CD4-positive, alpha-beta T cell treated with Interleukin-17A for 4 hours (primary cell): ENCODE data around the gene HAGHL.
A peak's percentile ranks its signal among the peaks of the same experiment; 100 is the strongest.

ENCODE experiments used
- DNase-seq: peaks from one replicate; pipeline ENCODE4 v3.0.0-alpha.2; 2020; ENCODE audit warnings: mixed read lengths

HAGHL gene, protein sequence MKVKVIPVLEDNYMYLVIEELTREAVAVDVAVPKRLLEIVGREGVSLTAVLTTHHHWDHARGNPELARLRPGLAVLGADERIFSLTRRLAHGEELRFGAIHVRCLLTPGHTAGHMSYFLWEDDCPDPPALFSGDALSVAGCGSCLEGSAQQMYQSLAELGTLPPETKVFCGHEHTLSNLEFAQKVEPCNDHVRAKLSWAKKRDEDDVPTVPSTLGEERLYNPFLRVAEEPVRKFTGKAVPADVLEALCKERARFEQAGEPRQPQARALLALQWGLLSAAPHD

DNA sequence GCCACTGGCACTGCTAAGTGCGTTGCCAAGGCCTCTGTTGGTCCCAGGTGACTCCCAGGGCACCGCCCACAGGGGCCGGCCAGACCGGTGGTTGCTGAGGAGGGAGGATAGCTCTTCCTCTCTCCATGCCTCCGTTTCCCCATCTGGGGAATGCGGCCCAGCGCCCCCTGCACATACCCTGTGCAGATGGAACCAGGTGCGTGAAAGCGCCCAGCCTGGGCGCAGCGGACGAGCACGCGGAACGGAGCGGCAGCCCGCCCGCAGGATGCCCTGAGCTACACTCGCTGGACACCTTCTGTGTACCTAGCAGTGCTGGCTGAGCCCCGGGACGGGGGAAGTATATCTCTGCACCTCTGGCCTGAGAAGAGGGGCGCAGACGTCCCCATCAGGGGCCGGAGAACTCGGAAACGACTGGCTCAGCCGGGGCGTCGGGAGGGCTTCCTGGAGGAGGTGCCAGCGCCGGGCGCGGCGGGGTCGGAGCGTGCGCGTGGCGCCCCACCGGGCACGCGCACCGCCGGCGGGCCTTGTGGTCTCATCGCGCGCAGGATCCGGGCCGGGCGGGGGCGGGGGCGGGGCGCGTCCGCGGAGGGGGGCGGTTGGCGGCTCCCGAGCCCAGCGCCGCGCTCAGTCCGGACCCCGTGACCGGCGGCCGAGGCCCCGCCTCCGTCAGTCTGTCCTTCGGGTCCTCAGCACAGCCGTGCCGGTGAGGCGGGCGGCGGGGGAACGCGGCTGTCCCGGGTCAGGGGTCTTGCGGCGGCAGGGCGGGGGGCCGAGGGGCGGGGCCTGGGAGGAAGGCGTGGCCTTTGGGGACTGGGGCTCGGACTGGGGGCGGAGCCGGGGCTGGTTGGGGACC is at the start of gene HAGHL, which contains the start of gene CCDC78:
Gene HAGHL, plus strand, starts transcription at position 669 of the 853 bp plus-strand sequence. CDS start 404 bp downstream, outside the sequence.
Gene CCDC78, minus strand, starts transcription at position 6 of the 853 bp plus-strand sequence. CDS start 76 bp downstream, outside the sequence.
- peak; percentile 83 for DNase-seq

DNA sequence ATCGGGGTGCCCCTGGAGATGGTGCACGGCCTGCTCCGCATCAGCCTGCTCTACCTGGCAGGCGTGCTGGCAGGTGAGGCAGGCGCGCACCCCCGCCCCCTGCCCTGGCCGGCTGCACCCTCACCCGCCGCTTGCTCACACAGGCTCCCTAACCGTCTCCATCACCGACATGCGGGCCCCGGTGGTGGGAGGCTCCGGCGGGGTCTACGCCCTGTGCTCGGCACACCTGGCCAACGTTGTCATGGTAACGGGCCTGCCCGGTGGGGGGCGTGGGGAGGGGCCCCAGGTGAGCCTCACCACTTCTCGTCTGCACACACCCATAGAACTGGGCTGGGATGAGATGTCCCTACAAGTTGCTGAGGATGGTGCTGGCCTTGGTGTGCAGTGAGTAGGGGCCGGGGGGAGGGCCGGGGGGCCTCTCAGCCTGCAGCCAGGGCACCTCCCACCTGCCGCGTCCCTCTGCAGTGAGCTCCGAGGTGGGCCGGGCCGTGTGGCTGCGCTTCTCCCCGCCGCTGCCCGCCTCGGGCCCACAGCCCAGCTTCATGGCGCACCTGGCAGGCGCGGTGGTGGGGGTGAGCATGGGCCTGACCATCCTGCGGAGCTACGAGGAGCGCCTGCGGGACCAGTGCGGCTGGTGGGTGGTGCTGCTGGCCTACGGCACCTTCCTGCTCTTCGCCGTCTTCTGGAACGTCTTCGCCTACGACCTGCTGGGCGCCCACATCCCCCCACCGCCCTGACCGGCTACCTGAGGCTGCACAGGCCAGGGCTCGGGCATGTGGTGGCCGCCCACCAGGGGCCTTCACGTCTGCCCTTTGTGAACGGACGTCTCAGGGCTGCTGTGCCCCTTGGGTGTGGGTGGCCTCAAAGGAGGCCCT is 49.4 kb upstream of the HAGHL start:
- no peak for DNase-seq

DNA sequence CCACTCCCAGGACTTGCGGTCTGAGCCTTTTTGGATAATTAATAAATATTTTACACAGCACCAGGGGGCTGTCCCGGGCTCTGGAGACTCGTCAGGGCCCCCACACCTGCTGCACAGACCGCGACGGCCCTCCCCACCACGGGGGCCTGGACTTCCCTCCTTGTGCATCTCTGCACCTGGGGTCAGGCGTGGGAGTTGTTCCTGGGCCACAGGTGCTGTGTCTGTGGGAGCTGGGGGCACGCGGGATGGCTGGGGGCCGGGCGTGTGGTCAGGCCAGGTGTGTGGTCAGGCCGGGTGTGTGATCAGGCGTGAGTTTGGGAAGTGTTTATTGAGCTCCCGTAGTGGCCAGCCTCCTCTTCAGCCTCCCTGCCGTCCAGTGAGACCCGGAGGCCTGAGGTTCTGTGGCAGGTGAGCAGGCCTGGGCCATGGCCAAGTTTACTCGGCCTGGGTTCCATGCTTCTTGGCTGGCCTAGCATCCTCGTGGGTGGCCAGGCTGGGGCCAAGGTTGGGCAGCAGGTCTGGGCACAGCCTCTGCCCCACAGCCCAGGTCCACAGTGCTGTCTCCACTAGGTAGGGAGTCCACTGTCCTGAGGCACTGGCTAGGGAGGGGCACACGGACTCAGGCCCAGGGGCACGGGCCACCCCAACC is 48.6 kb upstream of the HAGHL start:
- no peak for DNase-seq

DNA sequence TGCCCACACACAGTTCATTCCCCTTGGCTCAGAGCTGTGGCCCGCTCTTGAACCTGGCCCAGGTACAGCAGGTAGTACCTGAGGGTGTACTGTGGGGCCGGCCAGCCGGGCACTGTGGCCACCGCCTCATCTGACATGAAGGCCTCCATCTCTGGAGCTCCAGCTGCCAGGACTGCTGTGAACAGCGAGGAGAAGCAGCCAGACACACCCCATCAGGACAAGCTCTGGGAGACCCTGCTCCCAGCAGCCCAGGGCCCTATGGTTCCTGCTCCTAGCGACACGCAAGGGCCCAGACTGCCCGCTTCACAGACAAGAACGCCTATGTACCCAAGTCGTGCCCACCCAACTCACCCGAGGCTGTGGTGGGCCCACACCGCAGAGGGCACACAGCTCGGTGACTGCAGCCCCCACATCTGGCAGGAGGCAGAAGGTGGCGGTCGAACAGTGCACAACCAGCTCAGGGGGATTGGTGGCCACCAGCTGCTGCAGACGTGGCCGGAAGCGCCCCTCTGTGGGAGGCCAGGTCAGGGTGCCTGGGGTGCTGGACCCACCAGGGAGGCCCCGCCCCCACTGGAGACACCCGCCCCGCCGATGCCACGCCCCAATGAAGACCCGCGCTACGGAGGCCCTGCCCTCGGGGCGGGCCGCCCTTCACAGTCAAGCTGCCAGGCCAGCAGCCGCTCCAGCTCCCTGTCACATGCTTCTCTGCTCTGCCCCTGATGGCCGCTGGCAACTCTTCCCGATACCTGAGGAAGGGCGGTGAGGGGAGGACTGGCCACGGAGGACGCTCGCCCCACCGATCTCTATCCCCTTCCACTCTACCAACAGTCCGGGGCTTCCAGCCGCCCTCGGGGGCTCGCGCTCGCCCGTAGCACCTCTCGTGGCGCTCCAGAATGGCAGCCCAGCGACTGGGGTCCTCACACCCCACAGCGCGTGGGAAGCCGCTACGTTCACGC is 47.8 kb upstream of the HAGHL start:
- DNase-seq = peak; percentile 64

DNA sequence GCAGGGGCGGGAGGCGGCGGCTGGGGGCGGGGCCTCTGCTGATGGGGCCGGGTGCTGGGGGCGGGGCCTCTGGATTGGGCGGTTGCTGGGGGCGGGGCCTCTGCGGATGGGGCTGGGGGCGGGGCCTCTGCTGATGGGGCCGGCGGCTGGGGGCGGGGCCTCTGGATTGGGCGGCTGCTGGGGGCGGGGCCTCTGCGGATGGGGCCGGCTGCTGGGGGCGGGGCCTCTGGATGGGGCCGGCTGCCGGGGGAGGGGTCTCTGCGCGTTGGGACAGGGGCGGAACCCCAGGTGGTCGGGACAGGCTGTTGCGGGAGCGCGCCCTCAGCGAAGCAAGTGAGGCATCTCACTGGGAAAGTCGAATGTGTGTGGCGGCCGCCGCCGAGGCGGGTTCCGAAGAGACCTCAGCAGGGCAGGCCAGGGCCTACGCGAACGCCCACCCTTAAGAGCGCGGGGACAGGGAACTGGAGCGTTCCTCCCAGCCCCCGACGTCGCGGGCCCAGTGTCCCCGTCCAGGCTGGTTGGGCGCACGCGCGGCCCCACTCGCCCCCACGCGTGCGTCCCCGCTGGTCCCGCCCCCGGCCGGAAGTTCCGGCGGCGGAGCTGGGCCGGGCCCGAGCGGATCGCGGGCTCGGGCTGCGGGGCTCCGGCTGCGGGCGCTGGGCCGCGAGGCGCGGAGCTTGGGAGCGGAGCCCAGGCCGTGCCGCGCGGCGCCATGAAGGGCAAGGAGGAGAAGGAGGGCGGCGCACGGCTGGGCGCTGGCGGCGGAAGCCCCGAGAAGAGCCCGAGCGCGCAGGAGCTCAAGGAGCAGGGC is 46.9 kb upstream of the HAGHL start, which contains the start of gene STUB1:
Gene STUB1, plus strand, starts transcription at position 597 of the 811 bp plus-strand sequence. Its CDS starts 116 bp downstream, at position 713.
- peak; percentile 97 for DNase-seq

DNA sequence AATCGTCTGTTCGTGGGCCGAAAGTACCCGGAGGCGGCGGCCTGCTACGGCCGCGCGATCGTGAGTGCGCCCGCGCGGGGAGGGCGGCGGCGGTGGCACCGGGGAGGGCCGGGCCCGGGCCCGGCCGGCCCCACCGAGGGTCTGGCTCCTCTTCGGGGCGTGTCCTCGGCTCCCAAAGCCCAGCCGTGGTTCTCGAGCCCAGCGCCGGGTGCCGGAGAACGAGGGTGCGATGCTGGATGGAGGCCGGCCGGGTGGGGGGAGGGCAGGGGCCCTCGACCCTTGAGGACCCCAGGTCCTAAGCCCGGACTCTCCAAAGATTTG is 46.3 kb upstream of the HAGHL start:
- DNase-seq = no peak

DNA sequence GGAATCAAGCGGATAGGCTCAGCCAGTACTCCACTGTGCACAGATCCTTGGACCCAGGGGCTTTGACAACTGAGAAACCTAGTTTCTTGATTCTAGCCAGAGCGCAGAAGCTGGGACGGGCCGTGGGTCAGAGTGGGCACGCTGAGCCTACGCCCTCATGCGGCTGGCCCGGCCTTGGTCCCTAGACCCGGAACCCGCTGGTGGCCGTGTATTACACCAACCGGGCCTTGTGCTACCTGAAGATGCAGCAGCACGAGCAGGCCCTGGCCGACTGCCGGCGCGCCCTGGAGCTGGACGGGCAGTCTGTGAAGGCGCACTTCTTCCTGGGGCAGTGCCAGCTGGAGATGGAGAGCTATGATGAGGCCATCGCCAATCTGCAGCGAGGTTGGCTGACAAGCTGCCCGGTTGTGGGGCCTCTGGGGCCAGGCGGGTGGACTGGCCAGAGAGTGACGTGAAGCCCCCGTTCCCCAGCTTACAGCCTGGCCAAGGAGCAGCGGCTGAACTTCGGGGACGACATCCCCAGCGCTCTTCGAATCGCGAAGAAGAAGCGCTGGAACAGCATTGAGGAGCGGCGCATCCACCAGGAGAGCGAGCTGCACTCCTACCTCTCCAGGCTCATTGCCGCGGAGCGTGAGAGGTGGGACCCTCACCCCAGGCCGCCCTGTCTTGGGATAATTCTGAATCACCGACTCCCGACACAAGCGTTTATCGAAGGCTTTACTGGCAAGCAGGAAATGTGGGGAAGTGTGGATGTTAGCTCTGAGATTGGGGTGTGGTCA is 45.8 kb upstream of the HAGHL start:
- DNase-seq = no peak

DNA sequence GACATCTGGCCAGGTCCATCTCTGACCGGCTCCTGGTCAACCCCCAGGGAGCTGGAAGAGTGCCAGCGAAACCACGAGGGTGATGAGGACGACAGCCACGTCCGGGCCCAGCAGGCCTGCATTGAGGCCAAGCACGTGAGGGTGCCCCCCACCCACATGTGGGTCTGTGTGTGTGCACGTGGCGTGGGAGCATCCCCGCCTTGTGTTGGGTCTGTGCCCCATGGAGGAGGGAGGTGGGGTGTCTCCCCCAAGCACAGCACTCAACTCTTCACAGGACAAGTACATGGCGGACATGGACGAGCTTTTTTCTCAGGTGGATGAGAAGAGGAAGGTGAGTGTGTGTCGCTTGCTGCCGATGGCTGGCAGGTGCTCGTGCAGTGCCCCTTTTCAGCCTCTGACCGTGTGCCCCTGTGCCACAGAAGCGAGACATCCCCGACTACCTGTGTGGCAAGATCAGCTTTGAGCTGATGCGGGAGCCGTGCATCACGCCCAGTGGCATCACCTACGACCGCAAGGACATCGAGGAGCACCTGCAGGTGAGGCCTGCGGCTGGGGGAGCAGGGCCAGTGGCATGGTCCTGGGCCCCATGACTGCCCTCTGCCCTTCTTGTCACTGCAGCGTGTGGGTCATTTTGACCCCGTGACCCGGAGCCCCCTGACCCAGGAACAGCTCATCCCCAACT is 45.0 kb upstream of the HAGHL start:
- DNase-seq = no peak

DNA sequence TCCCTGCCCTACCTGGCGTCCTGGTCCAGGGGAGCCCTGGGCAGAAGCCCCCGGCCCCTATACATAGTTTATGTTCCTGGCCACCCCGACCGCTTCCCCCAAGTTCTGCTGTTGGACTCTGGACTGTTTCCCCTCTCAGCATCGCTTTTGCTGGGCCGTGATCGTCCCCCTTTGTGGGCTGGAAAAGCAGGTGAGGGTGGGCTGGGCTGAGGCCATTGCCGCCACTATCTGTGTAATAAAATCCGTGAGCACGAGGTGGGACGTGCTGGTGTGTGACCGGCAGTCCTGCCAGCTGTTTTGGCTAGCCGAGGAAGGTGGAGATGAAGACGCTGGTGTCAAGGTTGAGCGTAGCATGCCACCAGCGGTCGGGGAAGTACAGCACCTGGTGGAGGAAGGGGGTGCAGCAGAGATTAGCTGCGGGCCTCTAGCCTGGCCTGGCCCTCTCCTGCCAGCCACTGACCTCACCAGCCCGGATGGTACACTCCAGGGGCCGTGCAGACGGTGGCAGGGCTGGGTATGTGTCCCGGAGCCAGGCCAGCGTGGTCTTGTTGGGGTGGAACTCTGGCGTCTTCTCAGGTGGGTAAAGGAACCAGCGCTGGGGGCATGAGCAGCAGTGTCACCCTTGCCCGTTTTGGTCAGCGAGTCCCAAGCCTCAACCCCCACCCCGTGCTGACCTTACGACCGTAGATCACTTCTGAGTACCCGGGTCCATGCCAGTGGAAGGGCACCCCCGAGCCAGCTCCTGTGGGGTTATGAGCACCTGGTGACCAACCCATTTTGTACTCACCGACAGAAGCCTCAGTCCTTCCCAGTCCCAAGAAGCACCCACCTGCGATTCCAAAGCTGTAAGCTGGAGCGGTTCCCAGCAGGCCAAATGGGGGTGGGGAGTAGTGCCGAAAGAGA is 44.2 kb upstream of the HAGHL start:
- DNase-seq = no peak

DNA sequence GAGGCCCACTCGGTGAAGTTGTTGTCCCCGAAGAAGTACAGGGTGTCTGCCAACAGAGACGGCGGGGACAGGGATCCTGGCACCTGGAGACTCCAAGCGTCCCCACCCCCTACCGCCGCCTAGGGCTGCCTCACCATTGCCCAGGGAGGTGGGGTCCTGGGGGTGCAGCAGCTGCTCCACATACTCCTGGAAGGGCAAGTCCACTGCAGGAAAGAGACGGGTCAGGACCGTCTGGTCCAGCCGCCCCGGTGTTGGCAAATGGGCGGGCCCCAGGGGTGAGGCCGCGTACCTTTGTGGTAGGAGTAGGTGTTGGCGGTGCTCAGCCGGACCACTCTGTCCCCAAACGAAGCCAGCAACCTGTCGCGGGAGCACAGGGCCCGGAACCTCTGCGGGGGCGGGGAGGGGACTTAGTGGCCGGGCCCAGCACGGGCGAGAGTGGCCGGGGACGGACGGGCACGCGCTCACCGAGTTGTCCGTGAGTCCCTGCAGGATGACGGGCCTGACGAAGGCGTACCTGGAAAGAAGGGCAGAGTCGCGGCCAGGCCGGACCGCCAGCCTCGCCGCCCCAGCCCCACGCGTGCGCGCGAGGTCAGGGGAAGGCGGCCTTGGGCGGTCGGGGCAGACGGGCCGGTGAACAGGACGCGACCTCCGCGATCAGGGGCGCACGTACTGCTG is 43.4 kb upstream of the HAGHL start:
- no peak for DNase-seq

DNA sequence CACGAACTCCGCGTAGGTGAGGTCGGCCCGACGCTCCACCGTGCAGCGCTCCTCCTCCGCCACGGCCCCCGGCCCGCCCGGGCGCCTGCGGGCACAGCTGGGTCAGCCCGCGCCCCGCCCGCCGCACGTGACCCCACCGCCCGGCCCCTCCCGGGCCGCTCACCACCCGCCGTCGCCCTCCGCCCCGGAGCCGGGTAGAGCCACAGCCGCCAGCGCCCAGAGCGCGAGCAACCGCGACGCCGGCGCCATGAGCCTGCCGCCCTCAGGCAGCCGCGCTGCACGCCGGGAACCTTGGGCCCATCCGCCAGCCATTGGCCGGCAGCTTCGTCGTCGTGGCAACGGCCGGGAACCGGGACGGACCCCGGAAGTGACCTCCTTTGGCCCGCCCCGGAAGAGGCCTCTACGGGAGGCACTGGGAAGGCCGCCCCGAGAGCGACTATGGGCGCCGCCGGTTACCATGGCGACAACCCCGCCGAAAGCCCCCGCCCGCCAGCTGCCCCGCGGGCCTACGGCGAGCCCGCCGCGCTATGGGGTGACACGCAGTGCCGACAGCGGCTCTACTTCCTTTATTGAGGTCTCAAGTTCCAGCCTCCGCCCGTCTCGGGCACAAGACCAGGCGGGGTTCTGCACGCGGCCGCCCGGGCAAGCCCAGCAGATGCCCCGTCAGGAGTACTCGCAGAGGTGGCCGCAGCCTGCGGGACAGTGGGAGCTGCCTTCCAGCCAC is 42.7 kb upstream of the HAGHL start, which contains the start of gene JMJD8:
Gene JMJD8, minus strand, starts transcription at position 264 of the 724 bp plus-strand sequence. Its CDS starts 15 bp downstream, at position 249.
- DNase-seq = peak; percentile 98

DNA sequence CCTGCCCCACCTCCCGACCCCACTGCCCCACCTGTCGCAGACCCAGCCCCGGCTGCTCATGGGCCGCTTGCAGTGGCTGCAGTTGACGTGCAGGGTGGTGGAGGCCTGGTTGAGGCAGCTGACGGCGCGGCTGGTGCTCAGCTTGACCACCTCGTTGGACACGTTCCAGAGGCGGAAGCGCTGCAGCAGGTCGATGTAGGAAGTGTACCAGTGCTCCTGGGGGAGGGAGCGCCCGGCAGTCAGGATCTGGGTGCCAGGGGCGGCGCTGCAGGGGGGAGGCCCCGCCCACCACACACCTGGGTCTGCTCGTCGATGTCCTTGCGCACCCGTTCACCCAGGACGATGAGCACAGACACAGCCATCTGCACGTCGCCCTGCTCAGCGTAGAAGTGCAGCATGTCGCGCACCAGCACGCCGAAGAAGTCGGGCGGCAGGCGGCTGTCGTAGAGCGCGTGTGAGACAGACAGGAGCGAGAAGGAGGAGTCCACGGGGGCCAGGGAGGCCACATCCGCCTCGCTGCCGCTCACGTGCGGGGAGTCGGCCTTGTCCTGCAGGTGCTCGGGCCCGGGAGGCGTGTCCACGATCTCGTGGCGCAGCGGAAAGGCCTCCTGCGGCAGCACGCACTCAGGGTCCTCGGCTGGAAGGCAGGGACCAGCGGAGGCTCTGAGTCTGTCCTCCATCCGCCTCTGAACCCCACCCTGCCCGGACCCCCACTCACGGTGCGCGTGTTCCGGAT is 41.8 kb upstream of the HAGHL start:
- DNase-seq = no peak

DNA sequence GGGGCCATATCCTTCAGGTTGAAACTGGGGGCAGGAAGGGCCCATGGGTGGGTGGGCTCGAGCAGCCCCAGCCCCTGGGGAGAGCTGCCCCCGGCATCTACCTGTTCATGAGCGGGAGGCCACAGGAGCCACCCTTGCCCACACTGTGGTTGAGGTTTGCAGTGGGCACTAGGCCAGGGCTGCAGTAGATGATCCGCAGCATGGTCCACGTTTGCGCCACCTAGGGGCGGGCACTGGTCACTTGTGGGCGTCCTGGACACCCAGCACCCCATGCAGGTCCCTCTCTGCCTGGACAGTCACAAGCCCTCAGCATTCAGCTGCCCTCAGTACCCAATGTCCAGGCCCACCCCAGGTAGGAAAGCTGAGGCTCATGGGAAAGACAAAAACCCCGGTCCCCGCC is 40.9 kb upstream of the HAGHL start:
- DNase-seq = no peak

DNA sequence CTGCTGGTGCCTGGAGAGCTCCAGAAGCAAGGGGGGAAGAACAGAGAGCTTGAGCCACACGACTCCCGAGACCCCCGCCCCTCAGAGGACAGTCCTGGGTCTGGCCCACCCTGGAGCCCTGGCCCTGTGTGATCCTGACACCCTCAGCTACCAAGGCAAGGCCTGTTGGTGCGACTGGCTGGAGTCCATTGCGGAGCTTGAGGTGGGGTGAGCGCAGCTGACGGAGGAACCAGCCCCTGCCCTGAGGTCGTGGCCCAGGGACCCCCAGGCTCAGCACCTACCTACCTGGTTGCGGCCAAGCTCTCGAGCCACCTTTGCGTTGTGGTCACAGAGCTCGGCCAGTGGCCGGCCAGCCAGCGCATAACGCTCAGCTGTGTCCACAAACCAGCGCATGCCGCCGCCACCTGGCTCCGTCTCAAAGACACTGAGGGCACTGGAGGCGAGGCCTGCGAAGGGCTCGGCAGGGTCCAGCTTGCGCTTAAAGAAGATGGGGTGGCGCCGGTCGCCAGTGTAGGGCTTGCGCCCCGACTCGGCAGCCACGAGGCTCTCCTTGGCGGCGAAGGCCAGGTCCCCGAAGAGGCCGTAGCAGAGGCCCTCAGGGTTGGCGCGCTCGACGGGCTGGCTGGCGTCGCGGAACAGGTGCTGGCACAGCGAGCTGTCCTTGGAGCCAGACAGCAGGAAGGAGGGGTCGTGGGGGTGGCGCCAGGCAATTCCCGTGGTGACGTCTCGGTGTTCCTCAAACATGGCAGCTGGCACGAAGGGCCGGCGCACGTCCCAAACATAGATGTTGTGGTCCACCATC is 40.2 kb upstream of the HAGHL start:
- no peak for DNase-seq

DNA sequence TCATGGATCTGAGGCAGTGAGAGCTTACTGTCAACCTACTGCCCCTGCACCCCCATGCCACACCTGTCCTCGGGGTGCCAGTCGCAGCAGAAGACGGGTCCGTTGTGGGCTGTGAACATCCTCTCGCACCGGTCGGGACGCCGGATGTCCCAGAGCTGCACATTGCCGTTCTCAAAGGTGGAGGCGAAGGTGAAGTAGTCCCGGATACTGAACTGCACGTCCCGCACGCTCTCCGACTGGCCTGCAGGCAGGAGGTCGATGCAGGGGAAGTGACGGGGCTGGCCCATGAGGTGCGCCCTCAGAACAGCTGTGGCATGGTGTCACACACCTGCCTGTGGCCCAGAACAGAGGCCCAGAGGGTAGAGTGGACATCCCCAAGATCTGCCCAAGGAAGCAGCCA is 39.4 kb upstream of the HAGHL start:
- DNase-seq = no peak
